GM19193 (cell line): ENCODE measurements around the gene ADGRG1.

ENCODE experiments used
- POLR2A ChIP-seq: IDR thresholded peaks from 4 replicates; pipeline ENCODE4 v1.6.1; 2011; ENCODE audit not compliant: insufficient read depth, insufficient read length; ENCODE audit errors: extremely low read depth

Gene ADGRG1

GRCh38 chr16:57622361-57623250 lies 5.8 kb upstream of the ADGRG1 start:
- no peak for TF ChIP-seq POLR2A

DNA sequence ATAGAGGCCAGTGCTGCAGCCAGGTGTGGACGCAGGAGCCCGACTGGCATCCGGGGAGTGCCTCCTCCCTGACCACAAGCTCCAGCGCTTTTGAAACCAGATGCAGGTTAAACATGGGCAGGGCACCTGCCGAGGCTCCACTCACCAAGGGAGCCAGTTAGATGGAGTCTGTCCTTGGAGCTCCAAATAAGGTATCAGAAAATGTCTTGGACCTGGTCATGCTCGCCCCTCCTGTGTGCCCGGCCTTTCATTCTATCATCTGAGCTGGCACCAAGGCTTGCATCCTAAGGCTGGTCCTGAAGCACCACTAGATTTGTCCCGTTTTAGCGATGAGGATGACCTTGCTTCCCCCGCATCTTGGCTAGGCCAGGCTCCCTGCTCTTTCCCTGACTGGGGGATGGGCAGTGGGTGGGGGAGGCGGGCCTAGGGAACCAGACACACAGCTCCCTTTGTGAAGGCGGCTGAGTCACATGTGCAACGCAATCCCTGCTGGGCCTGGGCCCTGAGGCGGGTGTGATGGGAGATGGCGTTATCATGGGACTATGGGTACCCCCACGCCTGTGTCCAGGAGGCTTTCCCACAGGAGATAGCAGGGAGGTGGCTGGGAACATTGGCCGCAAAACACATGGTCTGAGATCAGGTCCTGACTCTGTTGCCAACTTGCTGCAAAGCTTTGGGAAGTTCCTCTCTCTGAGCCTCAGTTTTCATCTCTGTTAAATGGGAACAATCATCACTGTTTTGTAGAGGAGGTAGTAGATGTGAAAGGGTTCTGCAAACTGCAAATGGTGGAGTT lies 5.0 kb upstream of the ADGRG1 start:
- no peak for TF ChIP-seq POLR2A

- TF ChIP-seq POLR2A = no peak
Measured at GRCh38 chr16:57624044-57624688, 4.3 kb upstream of the ADGRG1 start.

DNA sequence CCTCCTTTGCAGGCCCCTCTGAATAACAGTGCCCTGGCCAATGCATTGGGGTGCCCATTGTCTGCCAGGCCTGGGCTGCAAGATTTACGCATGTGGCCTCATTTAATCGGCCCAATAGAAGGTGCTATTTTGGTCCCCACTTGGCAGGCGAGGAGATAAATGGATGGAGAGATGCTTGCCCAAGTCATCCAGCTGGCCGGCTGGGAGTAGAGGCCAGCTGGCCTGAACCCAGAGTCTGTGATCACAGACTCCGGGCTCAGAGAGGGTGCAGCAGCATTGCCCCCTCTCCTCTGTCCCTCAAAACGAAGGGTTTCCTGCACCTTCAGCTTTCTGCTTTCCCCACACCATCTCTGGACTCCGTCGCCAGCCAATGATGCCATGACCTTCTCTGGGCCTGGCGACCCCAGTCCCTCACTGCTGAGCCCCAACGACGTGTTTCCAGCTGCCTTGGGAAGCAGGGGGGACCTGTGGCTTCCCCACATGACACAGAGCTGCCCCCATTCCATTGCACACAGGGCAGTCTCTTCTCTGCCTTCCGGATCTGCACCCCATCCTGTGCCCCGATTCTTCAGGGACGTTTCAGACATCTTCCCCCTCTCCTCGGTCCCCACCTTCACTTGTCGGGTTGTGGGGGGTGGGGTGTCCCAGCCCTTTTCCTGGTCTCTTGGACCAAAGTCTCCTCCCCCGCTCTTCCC lies 3.5 kb upstream of the ADGRG1 start:
- no peak for TF ChIP-seq POLR2A

DNA sequence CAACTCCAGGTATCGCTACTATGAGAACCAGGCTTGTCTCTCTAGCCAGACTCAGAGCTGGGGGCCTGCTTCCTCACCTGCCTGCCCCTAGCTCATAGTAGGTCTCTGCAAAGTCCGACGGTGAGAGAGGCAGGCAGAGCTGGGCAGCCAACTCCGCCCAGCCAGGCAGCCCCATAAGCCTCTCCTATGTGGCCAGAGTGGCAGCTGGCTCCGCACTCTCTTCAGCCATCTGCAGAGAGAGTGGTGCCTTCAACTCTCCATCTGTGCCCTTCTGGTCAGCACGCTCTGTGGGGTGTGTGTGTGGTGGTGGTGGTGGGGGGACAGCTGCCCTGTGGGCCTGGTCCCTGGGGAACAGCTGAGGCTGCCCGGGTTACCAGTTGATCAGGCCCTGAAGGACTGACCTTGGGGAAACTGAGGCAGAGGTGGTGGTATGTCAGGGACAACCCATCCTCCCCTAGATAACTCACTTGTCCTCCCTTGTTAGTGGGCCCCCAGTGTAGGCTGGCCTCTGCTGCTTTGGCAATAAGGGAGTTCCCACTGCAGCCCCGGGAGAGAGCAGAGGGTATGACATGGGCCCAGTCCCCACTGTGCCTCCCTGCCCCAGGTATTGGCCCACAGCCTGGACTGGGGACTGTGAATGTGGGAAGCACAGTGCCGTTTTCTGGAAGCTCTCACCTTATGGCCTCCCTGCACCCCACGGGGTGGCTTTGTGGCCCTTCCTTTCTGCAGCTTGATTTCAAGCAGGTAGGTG lies 1.8 kb upstream of the ADGRG1 start:
- TF ChIP-seq POLR2A = no peak

GRCh38 chr16:57627184-57627871 lies 1.1 kb upstream of the ADGRG1 start:
- TF ChIP-seq POLR2A = no peak

DNA sequence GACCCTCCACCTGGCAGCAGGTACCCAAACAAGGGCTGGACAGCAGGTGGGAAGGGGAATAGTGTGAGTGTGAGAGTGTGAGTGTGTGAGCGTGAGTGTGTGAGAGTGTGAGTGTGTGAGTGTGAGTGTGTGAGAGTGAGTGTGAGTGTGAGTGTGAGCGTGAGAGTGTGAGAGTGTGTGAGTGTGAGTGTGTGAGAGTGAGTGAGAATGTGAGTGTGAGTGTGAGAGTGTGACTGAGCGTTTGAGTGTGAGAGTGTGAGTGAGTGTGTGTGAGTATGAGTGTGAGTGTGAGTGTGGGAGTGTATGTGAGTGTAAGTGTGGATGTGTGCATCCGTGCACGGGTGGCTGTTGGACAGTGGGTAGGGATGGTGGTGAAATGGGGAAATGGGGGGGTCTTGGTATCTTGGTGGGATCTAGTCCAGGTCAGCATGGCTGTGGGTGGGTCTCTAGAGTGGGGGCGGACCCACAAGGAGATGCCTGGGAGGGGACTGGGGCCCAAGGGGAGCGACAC lies 408 bp downstream of the ADGRG1 start:
- no peak for TF ChIP-seq POLR2A

GRCh38 chr16:57629516-57630406 lies 1.3 kb downstream of the ADGRG1 start:
- no peak for TF ChIP-seq POLR2A

DNA sequence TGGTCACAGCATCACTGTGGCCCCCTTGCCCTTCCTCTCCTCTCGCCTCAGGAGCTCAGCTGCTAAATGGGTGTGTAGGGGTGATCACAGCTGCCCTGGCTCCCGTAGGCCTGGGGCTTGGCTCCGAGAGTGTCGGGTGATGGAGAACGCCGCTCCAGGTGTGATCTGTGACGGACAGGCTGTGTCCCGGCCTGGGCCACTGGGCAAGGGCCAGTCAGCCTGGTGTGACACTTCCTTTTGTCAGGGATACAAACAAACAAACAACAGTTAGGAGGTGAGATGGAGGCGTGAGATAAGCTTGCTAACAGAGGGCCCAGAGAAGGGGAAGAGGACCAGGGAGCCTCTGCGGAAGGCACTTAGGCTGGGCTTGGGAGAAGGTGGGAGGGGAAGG lies 2.0 kb downstream of the ADGRG1 start:
- TF ChIP-seq POLR2A = no peak

DNA sequence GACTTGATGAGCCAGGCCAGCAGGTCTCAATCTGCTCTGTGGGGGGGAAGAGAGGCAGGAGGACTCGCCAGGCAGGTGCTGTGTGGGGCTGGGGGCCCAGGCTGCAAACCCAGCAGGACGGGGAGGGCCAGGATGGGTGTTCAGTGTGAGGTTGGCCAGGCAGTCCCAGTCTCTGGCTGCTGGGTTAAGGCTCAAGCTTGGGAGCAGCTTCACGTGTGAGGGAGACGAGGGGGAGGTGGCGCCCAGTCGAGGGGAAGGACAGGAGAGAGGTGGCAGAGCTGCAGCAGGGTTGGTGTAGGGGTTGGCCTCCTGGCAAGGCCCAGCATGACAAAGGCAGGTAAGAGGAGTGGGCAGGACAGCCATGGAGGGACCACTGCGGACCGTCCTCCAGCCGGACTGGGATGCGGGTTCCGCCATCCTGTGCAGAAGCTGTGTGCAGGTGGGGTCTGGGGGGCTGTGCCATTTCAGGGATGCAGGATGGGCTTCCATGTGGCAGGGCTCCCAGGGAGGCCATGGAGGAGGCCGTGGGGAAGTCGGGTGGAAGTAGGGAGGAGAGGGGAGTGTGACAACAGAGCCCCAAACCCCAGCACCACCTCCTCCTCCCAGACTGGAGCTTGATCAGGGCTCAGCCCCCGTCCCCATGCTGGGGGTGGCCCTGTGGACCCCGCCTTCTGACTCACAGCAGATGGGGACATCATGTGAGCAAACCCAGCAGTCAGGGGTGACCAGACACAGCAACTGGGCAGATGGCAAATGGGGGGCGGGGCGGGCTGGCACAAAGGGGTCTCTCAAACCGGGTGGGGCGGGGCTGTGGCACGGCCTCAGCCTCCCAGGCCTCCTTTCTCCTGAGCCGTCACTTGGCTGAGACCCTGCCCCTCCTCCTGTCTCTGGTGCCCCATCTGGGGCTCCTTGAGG lies 2.8 kb downstream of the ADGRG1 start:
- no peak for TF ChIP-seq POLR2A

- no peak for TF ChIP-seq POLR2A
Measured at GRCh38 chr16:57632568-57632967, 4.1 kb downstream of the ADGRG1 start.
